ES-I3 (cell line): ENCODE results near the gene RNF212.
"Not testable (repeated sequence)": the region's sequence is repeated elsewhere in the genome, so short reads cannot be mapped to it uniquely, and the experiment has no call there.

Experiments used
- H3K36me3 ChIP-seq: 2 replicates; pipeline ENCODE4 v1.6.1; 2013; ENCODE audit warnings: mild to moderate bottlenecking, low read length, control low read depth, moderate library complexity; ENCODE audit not compliant: insufficient read depth
- H3K4me1 ChIP-seq: 2 replicates; pipeline ENCODE4 v1.6.1; 2013; ENCODE audit warnings: mild to moderate bottlenecking, control low read depth, low read length; ENCODE audit not compliant: insufficient read depth
- H3K9ac ChIP-seq: 2 replicates; pipeline ENCODE4 v1.6.1; 2013; ENCODE audit warnings: low read depth, mild to moderate bottlenecking, low read length, moderate library complexity
- H3K9me3 ChIP-seq: 2 replicates; pipeline ENCODE4 v1.6.1; 2013; ENCODE audit warnings: mild to moderate bottlenecking, low read length, moderate library complexity; ENCODE audit not compliant: control insufficient read depth, insufficient read depth

Gene RNF212

GRCh38 chr4:1047106-1047975 is 66.0 kb downstream of the RNF212 start:
- Histone ChIP-seq H3K4me1 (peaks cover 22% of the 10 kb centered on the region), H3K9me3 (no peaks in the 10 kb centered on the region), H3K9ac (no peak overlapping the region; the same call in 1 of the 2 replicates), H3K36me3 (no peaks in the 10 kb centered on the region)

GRCh38 chr4:1046581-1047011 is 66.8 kb downstream of the RNF212 start:
- H3K9me3 ChIP-seq, H3K36me3 ChIP-seq: not testable (repeated sequence)
- peak overlapping the region; percentile 11; the same call in 1 of the 2 replicates for H3K9ac ChIP-seq
- H3K4me1 ChIP-seq = peaks cover 28% of the 10 kb centered on the region

GRCh38 chr4:1045595-1046201 is 67.7 kb downstream of the RNF212 start:
- Histone ChIP-seq H3K9ac (peak overlapping the region; percentile 16; the same call in 1 of the 2 replicates), H3K9me3 (no peaks in the 10 kb centered on the region), H3K4me1 (peaks cover 34% of the 10 kb centered on the region), H3K36me3 (no peaks in the 10 kb centered on the region)

- Histone ChIP-seq H3K9ac (peak overlapping the region; percentile 16; the same call in 1 of the 2 replicates), H3K36me3 (no peaks in the 10 kb centered on the region), H3K4me1 (peaks cover 34% of the 10 kb centered on the region), H3K9me3 (no peaks in the 10 kb centered on the region)
These were observed 68.2 kb downstream of the RNF212 start for GRCh38 chr4:1045193-1045594.

GRCh38 chr4:1044469-1045192 is 68.7 kb downstream of the RNF212 start:
- Histone ChIP-seq H3K9ac (peak overlapping the region; percentile 15; the same call in 1 of the 2 replicates), H3K4me1 (peaks cover 34% of the 10 kb centered on the region), H3K9me3 (no peaks in the 10 kb centered on the region), H3K36me3 (no peaks in the 10 kb centered on the region)

GRCh38 chr4:1043651-1044468 is 69.5 kb downstream of the RNF212 start:
- Histone ChIP-seq H3K9ac (peak overlapping the region; percentile 15; the same call in 1 of the 2 replicates), H3K36me3 (no peaks in the 10 kb centered on the region), H3K4me1 (peaks cover 34% of the 10 kb centered on the region), H3K9me3 (no peaks in the 10 kb centered on the region)

GRCh38 chr4:1043162-1043561 is 70.2 kb downstream of the RNF212 start:
- Histone ChIP-seq H3K9me3 (no peaks in the 10 kb centered on the region), H3K9ac (no peak overlapping the region), H3K36me3 (no peaks in the 10 kb centered on the region), H3K4me1 (peaks cover 34% of the 10 kb centered on the region)

- Histone ChIP-seq H3K9ac (no peak overlapping the region), H3K9me3 (no peaks in the 10 kb centered on the region), H3K36me3 (no peaks in the 10 kb centered on the region), H3K4me1 (peaks cover 34% of the 10 kb centered on the region)
These were observed 70.9 kb downstream of the RNF212 start for GRCh38 chr4:1042352-1043055.

GRCh38 chr4:1041936-1042330 is 71.4 kb downstream of the RNF212 start:
- no peaks in the 10 kb centered on the region for H3K9me3 ChIP-seq
- H3K36me3 ChIP-seq = no peaks in the 10 kb centered on the region
- peaks cover 34% of the 10 kb centered on the region for H3K4me1 ChIP-seq
- no peak overlapping the region for H3K9ac ChIP-seq

- H3K9ac ChIP-seq = no peak overlapping the region
These were observed 72.0 kb downstream of the RNF212 start for GRCh38 chr4:1041147-1041935.

GRCh38 chr4:1040344-1041146 is 72.8 kb downstream of the RNF212 start:
- peaks cover 32% of the 10 kb centered on the region for H3K4me1 ChIP-seq
- no peak overlapping the region for H3K9ac ChIP-seq
- H3K36me3 ChIP-seq = no peaks in the 10 kb centered on the region
- no peaks in the 10 kb centered on the region for H3K9me3 ChIP-seq

More at GRCh38 chr4:1041147-1041935, 72.0 kb downstream of the RNF212 start:
- no peaks in the 10 kb centered on the region for H3K36me3 ChIP-seq
- H3K4me1 ChIP-seq = peaks cover 34% of the 10 kb centered on the region
- H3K9me3 ChIP-seq = no peaks in the 10 kb centered on the region
